ENCODE results near the gene IRS1. TPM values are rescaled to one million over a fixed set of nuclear protein-coding genes. Genes with fewer than 3 reads are reported as not detected.

IRS1 gene
- total RNA-seq, 1 donor from 2014 or later = 15.9 TPM

DNA sequence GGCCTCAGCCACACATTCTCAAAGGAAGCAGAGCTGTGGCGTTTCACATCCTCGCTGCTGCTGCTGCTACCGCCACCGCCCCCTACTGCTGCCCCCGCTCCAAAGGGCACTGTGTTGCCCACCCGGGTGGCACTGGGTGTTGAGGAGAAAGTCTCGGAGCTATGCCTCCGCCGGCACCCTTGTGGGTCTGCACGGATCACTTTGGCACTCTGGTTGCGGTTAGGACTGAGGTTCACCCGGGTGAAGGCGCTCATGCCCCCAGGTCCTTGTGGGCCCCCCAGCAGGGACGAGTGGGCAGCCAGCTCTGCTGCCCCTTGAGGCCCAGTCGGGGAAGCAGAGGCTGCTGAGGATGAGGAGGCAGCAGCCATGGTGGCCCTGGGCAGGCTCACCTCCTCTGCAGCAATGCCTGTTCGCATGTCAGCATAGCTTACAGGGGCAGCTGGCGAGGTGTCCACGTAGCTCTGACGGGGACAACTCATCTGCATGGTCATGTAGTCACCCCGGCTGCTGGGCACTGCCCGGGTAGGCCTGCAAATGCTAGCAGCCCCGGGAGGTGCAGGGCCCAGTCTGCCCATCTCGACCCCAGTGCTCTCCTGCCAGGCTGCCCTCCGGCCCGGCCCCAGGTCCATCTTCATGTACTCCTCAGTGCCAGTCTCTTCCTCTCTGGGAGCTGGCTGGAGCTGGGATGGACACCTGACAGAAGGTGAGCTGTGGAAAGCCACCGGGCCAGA is 4.2 kb downstream of the IRS1 start:
- ATAC-seq (no peak), DNase-seq (ENCODE audit: missing footprints) (peak; percentile 79)
- intact Hi-C loops (cut with DNase I) = loop anchor here (5.0 kb wide), 1 partner anchor 143 kb away; no protein-coding TSS in a partner anchor

DNA sequence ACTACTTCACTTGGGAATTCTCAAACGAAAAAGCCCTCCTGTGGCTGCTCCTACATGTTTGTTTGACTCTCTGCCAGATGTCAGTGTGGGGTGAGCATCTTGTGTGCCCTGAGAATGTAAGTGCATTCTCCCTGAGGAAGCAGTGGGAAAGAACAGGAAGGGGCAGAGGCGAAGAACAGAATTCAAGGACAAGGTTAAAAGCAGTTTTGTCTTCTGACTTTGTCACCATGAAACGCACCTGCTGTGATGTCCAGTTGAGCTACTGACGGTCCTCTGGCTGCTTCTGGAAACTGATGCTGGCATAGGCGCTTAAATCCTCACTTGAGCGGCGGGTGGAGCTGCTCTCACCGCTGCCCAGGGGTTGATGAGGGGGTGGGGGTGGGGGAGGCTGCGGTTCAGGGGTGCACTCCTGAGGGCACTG is 4.9 kb downstream of the IRS1 start:
- intact Hi-C loops (cut with DNase I) = loop anchor here (1.0 to 5.0 kb wide), 4 partner anchors 37 to 348 kb away; no protein-coding TSS in a partner anchor
- ATAC-seq = no peak
- no peak for DNase-seq (ENCODE audit: missing footprints)

DNA sequence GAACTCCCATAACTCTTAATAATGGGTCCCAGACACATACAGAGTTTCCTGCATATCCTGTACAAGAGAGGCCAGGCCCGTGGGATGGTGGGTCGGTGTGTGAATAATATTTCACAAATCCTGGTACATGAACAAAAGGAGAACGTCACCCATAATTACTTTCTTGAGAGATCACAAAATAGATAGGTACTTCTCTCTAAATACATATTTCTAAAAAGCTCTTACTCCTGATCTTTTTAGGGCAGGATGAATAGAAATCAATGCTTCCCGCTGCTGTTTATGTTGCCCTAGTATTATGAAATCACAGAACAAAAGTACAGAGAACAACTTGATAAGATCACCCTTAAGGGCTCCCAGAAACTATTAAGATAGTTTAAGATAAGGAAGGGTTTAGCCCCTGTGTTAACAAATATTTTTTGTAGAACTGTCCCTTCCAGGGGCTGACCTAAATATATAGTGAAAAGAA is 5.4 kb downstream of the IRS1 start:
- ATAC-seq = no peak
- intact Hi-C loops (cut with DNase I) = loop anchor here (1.0 to 5.0 kb wide), 3 partner anchors 37 to 348 kb away; no protein-coding TSS in a partner anchor
- no peak for DNase-seq (ENCODE audit: missing footprints)

DNA sequence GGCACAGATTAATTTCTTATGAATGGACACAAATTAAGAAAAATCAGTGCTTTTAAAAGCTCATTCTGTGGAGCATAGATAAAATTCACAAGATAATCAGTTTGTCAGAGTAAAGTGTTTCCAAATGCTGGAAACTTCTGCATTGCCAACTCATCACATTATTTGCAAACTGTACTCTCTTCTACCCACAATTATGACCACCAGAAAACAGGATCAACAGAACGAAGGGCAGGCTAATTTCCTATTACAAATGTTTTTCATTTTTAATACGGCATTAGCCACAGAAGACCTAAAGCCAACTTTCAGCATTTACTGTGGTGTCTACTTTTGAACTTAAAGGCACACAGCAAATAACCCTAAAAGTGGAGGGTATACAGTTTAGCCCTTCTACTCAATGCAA is 6.0 kb downstream of the IRS1 start:
- ATAC-seq (no peak), DNase-seq (ENCODE audit: missing footprints) (no peak)
- intact Hi-C loops (cut with DNase I) = loop anchor here (1.0 to 5.0 kb wide), 3 partner anchors 36 to 347 kb away; no protein-coding TSS in a partner anchor

DNA sequence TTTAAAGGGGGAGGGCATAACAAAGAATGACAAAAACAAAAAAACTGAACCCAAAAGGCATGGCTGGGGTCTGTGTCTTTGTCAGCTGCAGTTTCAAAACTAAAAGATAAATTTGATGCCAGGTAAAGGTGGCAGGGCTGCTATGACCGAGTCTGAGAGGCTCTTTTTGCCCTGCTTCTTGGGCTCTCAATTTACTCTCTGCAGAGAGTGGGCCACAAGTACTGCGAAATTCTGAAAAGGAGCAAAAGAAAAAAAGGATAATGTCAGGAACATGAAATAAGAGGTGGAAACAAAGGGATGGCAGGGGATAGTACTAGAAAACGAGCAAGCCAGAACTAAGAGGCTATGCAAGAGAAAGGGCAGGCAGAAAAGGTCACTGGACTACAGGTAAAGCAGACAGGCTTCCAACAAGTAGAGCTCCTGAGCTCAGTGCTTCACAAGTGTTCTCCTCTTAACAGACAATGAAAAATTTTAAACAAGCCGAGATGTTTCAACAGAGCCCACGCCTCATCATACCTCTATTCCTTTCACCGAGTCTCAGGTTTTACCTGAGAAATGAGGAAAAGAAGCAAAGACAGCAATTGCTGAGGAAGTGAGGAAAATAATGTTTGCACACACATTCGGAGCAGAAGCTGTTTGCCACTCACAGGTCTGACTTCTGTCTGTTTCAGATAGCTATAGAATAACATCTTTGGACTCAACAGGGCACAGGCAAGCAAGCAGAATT is 7.3 kb downstream of the IRS1 start:
- intact Hi-C loops (cut with DNase I) = loop anchor here (5.0 kb wide), 2 partner anchors 35 to 235 kb away; no protein-coding TSS in a partner anchor
- DNase-seq (ENCODE audit: missing footprints) (no peak), ATAC-seq (no peak)

DNA sequence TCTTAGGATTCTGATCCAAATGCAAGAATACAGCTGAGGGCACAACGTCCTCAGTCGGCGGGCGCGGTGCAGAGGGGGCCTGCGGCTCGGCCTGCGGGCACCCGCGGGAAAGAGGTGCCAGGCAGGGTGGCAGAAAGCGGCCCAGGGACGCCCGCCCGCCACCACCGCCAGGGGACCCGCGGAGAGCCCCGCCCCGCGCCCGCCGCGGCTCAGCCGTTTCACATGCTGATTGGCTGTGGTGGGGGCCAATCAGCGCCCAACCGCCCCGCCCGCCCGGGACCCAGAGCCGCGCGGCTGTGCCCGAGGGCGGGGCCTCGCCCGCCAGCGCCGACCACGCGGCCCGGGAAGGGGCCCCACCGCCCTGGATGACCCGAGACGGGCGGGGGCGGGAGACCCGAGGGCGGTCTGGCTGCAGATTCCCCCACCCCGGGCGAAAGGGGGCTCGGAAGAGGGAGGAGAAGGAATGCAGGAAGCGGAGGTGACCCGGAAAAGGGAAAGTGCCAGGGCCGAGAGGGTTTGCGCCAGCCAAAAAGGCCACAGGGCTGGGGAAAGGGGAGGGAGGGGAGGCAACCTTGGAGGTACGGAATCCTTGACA is 8.0 kb downstream of the IRS1 start:
- intact Hi-C loops (cut with DNase I) = loop anchor here (2.0 to 5.0 kb wide), 4 partner anchors 21 to 234 kb away; no protein-coding TSS in a partner anchor
- ATAC-seq (peak; percentile 93), DNase-seq (ENCODE audit: missing footprints) (peak; percentile 95)

DNA sequence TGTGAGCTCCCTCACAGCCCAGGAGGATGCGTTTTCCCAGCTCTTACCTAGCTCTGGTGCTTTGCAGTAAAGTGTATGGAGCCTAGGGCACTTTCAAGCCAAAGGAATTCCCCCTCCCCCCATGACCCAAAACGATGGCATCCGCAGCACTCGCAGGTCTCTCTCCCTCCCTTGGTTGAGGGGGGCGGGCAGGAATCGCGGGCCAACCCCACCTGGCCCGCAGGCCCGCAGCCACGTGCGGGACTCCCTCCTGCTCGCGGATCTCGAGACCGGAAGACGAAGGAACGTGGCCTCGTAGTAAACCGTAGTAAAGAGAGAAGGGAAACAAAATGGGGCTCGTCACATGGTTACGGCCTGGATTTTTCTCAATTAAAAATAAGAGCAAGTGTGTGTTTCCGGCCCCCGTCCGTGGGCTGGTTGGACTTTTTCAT is 8.5 kb downstream of the IRS1 start:
- peak; percentile 74 for DNase-seq (ENCODE audit: missing footprints)
- ATAC-seq = peak; percentile 23
- intact Hi-C loops (cut with DNase I) = loop anchor here (2.0 to 5.0 kb wide), 4 partner anchors 20 to 234 kb away; no protein-coding TSS in a partner anchor

DNA sequence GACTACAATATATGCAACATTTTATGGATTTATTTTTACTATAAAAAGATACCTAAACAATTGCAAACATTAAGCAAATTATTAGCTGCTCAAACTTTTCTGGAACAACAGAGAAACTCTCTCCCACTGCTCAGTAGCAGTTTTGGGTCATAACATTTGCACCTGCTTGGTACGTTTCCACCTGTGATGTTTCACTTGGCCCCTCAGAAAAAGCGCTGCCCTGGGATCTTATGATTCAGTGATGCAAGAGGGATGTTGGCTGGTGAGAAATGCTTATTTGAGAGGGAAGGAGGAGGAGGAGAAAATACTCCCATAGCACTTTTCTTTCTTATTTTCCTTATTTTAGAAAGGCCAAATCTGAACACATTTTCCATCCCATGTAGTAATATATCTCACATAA is 9.2 kb downstream of the IRS1 start:
- ATAC-seq (no peak), DNase-seq (ENCODE audit: missing footprints) (no peak)
- intact Hi-C loops (cut with DNase I) = loop anchor here (2.0 to 5.0 kb wide), 4 partner anchors 20 to 233 kb away; no protein-coding TSS in a partner anchor

DNA sequence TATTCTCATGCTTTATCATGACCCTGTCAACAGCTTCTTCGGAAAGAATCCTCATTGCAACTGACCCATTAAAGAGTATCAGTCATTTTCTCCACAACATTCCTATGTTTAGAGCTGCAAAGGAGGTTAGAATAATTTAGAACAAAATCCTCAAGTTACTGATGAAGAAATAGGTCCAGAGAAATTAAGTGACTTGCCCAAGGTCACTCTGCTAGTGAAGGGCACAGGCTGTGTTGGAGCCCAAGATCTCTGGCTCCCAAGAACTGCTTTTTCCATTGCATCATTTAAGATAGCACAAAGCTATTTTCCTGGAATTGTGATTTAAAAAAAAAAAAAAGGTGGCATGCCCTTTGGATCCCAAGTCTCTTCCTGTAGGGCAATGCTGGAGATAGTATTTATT is 9.6 kb downstream of the IRS1 start:
- intact Hi-C loops (cut with DNase I) = loop anchor here (2.0 to 5.0 kb wide), 4 partner anchors 19 to 233 kb away; no protein-coding TSS in a partner anchor
- ATAC-seq (peak; percentile 8), DNase-seq (ENCODE audit: missing footprints) (no peak)

DNA sequence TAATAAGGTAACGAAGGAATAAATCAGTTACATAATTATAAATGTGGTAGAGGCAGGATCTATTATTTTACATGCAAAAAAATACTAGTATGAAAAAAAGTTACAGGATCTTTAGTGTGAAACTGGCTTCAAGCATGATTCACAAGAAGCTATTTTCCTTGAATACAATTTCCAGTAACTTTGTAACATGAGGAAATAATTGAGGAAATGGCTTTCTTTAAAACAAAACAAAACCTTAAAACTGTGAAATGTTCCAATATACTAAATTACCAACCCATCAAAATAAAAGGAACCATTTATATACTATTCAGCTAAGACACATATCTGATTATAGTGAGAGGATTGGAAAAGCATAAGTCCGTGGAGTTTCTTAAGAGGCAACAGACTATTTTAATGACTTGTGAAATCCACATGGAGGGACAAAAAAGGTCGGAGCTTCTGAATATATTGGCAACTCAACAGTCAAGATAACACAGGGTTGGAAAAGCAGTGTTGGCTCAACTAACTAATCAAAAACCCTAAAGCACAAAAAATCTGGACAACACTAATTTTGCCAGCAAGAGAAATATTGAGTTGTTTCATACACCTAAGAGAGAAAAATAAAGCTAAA is 10.6 kb downstream of the IRS1 start:
- intact Hi-C loops (cut with DNase I) = no loop called here
- no peak for DNase-seq (ENCODE audit: missing footprints)

DNA sequence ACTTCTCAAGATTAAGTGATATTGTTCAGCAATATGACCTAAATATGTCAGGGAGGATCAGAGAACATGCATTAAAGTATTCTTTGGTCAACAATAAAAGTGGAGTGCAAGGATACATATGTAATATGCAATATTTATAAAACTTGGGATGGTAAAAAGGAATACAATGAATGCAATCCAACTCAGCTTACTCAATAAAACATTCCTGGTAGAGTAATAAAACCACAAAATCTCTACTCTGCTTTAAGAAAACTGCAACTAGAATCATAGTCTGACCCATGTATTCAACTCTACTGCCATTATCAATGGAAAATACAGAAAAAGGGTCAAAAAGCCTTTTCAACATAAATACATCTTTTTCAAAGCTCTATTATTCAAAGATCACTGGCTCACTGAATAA is 11.6 kb downstream of the IRS1 start:
- DNase-seq (ENCODE audit: missing footprints) = no peak
- intact Hi-C loops (cut with DNase I) = no loop called here
- no peak for ATAC-seq

More for the DNA sequence above, 10.6 kb downstream of the IRS1 start:
- no peak for ATAC-seq

DNA sequence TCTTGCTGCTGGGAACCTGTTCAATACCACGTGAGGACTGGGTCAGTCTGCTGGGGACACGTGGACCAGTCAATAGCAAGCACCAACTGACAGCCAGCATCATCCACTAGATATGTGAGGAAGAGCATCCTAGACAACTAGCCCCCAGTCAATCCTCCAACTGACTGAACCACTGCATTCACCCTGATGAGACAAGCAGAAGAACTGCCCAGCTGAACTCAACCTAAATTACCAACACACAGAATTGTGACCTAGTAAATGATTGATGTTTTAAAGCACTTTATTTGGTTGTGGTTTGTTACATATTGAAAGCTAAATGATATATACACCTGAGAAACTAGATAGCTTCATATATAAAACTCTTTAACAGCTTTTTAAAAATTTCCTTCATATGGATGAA is 15.7 kb downstream of the IRS1 start:
- intact Hi-C loops (cut with DNase I) = no loop called here
- ATAC-seq (no peak), DNase-seq (ENCODE audit: missing footprints) (no peak)

DNA sequence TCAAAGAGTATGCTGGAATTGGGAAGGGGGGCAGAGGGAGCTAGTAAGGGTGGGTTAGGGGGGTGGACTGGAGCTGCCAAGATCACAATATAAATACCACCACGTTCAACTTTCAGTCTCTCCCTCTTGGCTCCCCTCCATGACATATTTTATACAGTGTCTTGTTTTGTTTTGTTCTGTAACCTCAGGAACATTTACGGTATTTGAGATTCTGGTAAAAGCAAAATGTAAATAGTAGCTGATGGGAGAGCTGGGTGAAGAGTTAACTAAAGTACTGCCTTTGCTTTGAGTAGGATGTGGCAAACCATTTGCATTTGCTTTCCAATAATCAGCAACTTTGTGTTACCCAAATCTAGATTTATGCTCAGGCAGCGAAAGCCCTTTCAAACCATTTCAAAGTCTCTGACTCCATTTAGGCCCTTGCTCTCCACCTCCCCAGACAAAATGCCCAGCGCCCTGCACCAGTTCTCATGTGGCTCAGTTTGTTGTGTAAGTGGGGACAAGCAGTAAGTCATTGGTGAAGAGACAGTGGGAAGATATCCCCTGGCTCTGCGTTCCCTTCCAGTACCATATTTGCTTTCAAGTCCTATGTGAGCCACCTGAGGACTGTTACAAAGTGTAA is 17.4 kb downstream of the IRS1 start:
- DNase-seq (ENCODE audit: missing footprints) = no peak
- no peak for ATAC-seq
- intact Hi-C loops (cut with DNase I) = no loop called here

DNA sequence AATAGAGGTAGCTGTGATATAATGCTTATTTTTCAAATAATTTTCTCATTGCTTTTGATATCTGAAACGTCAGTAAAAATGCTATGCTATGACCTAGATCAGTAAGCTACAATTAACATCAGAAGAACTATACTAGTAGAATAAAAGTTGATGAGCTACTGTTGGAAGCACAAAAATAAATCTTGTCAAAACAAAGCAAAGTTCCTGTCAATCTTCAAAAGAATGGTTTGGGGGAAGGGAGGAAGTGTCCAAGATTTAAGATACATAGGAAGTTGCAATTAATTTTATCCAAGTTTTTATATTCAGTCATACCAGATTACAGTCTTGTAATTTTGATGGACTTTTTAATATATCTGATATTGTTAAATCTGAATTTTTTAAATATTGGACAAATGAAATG is 19.2 kb downstream of the IRS1 start:
- ATAC-seq = no peak
- DNase-seq (ENCODE audit: missing footprints) = no peak
- intact Hi-C loops (cut with DNase I) = no loop called here

DNA sequence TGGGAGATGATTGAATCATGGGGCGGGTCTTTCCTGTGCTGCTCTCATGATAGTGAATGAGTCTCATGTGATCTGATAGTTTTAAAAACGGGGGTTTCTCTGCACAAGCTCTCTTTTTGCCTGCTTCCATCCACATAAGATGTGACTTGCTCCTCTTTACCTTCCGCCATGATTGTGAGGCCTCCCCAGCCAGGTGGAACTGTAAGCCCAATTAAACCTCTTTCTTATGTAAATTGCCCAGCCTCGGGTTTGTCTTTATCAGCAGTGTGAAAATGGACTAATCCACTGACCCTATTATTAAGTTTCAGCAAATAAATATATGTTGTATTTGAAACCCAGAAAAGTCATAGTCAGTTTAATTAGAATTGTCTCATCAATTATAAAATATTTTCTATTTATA is 22.0 kb downstream of the IRS1 start:
- intact Hi-C loops (cut with DNase I) = no loop called here
- no peak for ATAC-seq

DNA sequence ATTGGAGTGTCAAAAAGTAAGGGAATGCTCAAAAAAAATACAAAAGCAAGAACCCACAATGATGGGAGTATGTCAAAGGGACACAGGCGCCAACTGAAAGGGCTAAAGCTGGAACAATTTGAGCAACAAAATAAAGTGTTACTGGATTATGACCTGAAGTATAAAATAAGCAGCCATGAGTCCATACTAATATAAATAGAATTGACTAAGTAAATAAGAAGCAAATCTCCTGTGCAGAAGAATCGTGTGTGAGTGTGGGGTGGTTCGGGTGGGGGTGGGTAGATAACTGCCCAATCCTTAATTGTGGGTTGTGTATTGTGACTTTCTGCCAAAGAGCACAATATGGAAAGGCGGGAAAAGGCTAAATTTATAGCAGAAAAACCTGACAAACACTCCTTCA is 23.5 kb downstream of the IRS1 start:
- intact Hi-C loops (cut with DNase I) = no loop called here
- ATAC-seq (no peak), DNase-seq (ENCODE audit: missing footprints) (no peak)

More for the DNA sequence above, 22.0 kb downstream of the IRS1 start:
- no peak for DNase-seq (ENCODE audit: missing footprints)

DNA sequence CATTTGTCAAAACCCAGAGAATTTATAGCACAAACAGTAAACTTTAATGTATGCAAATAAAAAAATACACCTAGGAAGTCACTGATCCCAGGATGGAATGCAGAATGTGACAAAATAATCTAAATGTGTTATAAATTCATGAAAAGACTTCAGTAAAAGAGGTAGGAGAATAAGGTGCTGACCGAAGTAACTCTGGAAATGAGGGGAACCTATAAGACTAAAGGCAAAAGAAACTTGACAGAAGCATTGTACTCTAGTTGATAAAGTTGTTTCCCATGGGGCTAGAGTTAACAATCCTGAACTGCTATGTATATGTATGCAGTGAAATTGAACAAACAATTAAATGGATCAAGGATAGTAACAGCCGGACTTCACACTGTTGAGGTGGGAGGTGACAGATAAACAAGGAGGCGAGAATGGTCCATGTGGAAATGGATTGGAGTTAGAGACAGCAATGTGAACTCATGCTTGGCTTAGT is 24.5 kb downstream of the IRS1 start:
- intact Hi-C loops (cut with DNase I) = no loop called here
- DNase-seq (ENCODE audit: missing footprints) = no peak

DNA sequence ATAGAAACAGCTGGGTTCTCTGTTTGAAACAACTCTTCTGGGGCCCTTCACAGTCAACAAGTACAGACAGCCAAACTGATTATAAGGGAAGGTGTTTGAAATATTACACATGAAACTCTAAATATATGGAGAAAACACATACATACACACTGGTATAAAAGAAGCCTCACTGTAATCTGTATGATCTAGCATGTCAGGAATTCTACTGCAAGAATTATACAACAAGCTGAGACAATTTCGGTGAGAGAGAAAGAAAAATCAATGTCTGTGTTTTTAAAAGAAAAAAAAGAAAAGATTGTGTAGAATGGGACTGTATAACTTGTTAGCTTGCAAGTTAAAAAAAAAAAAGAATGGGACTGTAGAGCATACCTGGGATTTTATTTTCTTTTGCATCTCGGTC is 26.3 kb downstream of the IRS1 start:
- DNase-seq (ENCODE audit: missing footprints) (no peak), ATAC-seq (no peak)
- intact Hi-C loops (cut with DNase I) = loop anchor here (5.0 kb wide), 2 partner anchors 36 to 106 kb away; no protein-coding TSS in a partner anchor

More for the DNA sequence above, 24.5 kb downstream of the IRS1 start:
- no peak for ATAC-seq
